SK-N-SH (cell line): ENCODE results near the gene IRF2BP2. TPM values are rescaled to one million over a fixed set of nuclear protein-coding genes. Genes with fewer than 3 reads are reported as not detected.

Experiments used
- CTCF ChIA-PET: fragments of 300-600, 350-600 bp; formaldehyde crosslinking; extraction: SDS; loops from one replicate; lab custom pipeline; 2021; lab: Yijun Ruan, JAX
- POLR2A ChIA-PET: fragments of 350-600 bp; sonication (Branson Sonifier 250); formaldehyde crosslinking; extraction: SDS; loops from one replicate; lab custom pipeline; 2020; ENCODE audit warnings: antibody characterized with exemption, inconsistent platforms; lab: Yijun Ruan, JAX
- DNase-seq: peaks from one replicate; pipeline ENCODE4 v3.0.0; 2012
- H2AFZ ChIP-seq: fragments of 200-600 bp; sonication (generic); 2 replicates; pipeline ENCODE4 v1.8.1; 2016; ENCODE audit warnings: antibody characterized with exemption, mild to moderate bottlenecking, low read depth
- H3F3A ChIP-seq: fragments of 200-600 bp; sonication (generic); replicated peaks from 2 replicates; pipeline ENCODE3; 2016; ENCODE audit warnings: antibody characterized with exemption, mild to moderate bottlenecking; ENCODE audit not compliant: insufficient read depth
- H3K27ac ChIP-seq, 2 experiments: fragments of 200-500 bp in 1 of 2; fragments of 200-600 bp in 1 of 2; sonication (Bioruptor generic) in 1 of 2; sonication (generic), shearing (Covaris generic) in 1 of 2; 2 replicates each; pipeline versions ENCODE4 v1.5.1 to v1.6.1; 2014 to 2016; ENCODE audit warnings: low read depth in 2 of 2, inconsistent platforms in 1 of 2, low read length in 1 of 2, mild to moderate bottlenecking in 1 of 2, mixed read lengths in 1 of 2
- H3K27me3 ChIP-seq: fragments of 200-600 bp; sonication (generic), shearing (Covaris generic); 2 replicates; pipeline ENCODE4 v1.6.1; 2016; ENCODE audit warnings: mixed run types; ENCODE audit not compliant: insufficient read depth
- H3K36me3 ChIP-seq, 2 experiments: fragments of 200-500 bp in 1 of 2; fragments of 200-600 bp in 1 of 2; sonication (Bioruptor generic) in 1 of 2; sonication (generic) in 1 of 2; replicated peaks in 1 of 2; 2 replicates each; pipeline versions ENCODE3 to v1.5.1; 2014 to 2016; ENCODE audit warnings: low read length in 1 of 2, mild to moderate bottlenecking in 1 of 2; ENCODE audit not compliant: insufficient read depth in 2 of 2, control insufficient read depth in 1 of 2
- H3K4me1 ChIP-seq, 2 experiments: fragments of 200-500 bp in 1 of 2; fragments of 200-600 bp in 1 of 2; sonication (Bioruptor generic) in 1 of 2; sonication (generic), shearing (Covaris generic) in 1 of 2; 2 replicates each; pipeline versions ENCODE4 v1.5.1 to v1.6.1; 2014 to 2016; ENCODE audit warnings: low read depth in 1 of 2, low read length in 1 of 2, mixed run types in 1 of 2; ENCODE audit not compliant: insufficient read depth in 2 of 2, control insufficient read depth in 1 of 2
- H3K4me2 ChIP-seq: fragments of 200-600 bp; sonication (generic), shearing (Covaris generic); 2 replicates; pipeline ENCODE4 v1.6.1; 2017; ENCODE audit warnings: mixed run types
- H3K4me3 ChIP-seq, 2 experiments: fragments of 200-500 bp in 1 of 2; fragments of 200-600 bp in 1 of 2; sonication (Bioruptor generic) in 1 of 2; sonication (generic), shearing (Covaris generic) in 1 of 2; 2 replicates each; pipeline versions ENCODE4 v1.5.1 to v1.8.1; 2014 to 2016; ENCODE audit warnings: low read depth in 2 of 2, inconsistent platforms in 1 of 2, low read length in 1 of 2, mild to moderate bottlenecking in 1 of 2, mixed read lengths in 1 of 2, moderate library complexity in 1 of 2
- H3K79me2 ChIP-seq: fragments of 200-600 bp; sonication (generic); 2 replicates; pipeline ENCODE4 v1.8.1; 2017; ENCODE audit warnings: mild to moderate bottlenecking; ENCODE audit not compliant: insufficient read depth
- H3K9ac ChIP-seq: fragments of 200-600 bp; sonication (generic); 2 replicates; pipeline ENCODE4 v1.6.1; 2017; ENCODE audit warnings: mixed run types
- H3K9me2 ChIP-seq: fragments of 200-600 bp; sonication (generic); 2 replicates; pipeline ENCODE4 v1.6.1; 2017; ENCODE audit warnings: mixed run types
- H3K9me3 ChIP-seq: fragments of 200-600 bp; sonication (generic); 2 replicates; pipeline ENCODE4 v1.6.1; 2017; ENCODE audit warnings: mixed run types, mild to moderate bottlenecking, moderate library complexity
- H4K20me1 ChIP-seq: fragments of 200-600 bp; sonication (generic); 2 replicates; pipeline ENCODE4 v1.6.1; 2017; ENCODE audit warnings: mild to moderate bottlenecking, mixed run types; ENCODE audit not compliant: insufficient read depth
- CHD2 ChIP-seq: fragments of 150-350 bp; IDR thresholded peaks from 2 replicates; pipeline ENCODE4 v1.6.1; 2018; ENCODE audit warnings: low read length; ENCODE audit not compliant: partially characterized antibody
- EP300 ChIP-seq, 2 experiments: IDR thresholded peaks; 2 replicates each; pipeline versions ENCODE4 v1.4.0 to v1.6.1; 2012; ENCODE audit warnings: borderline replicate concordance in 1 of 2, low read depth in 1 of 2, low read length in 1 of 2
- GABPA ChIP-seq: IDR thresholded peaks from 2 replicates; pipeline ENCODE4 v1.4.0; 2012; ENCODE audit warnings: low read depth, mild to moderate bottlenecking
- GATA2 ChIP-seq: sonication (generic); formaldehyde crosslinking; IDR thresholded peaks from 2 replicates; pipeline ENCODE4 v1.5.0; 2020; ENCODE audit warnings: mild to moderate bottlenecking, missing genetic modification reagents
- MEF2A ChIP-seq: IDR thresholded peaks from 2 replicates; pipeline ENCODE4 v1.4.0; 2012; ENCODE audit warnings: low read depth, borderline replicate concordance
- MXI1 ChIP-seq: IDR thresholded peaks from 2 replicates; pipeline ENCODE4 v1.6.1; 2012; ENCODE audit warnings: mild to moderate bottlenecking, low read depth, low read length, improper control_type of control experiment
- NFIC ChIP-seq: IDR thresholded peaks from 2 replicates; pipeline ENCODE4 v1.4.0; 2012; ENCODE audit warnings: borderline replicate concordance
- NRF1 ChIP-seq: IDR thresholded peaks from 2 replicates; pipeline ENCODE4 v1.6.1; 2012; ENCODE audit warnings: low read depth, mild to moderate bottlenecking, low read length
- PBX3 ChIP-seq: IDR thresholded peaks from 2 replicates; pipeline ENCODE4; 2012
- POLR2AphosphoS5 ChIP-seq: IDR thresholded peaks from 2 replicates; pipeline ENCODE4 v1.6.1; 2012; ENCODE audit warnings: low read depth, low read length
- RAD21 ChIP-seq: IDR thresholded peaks from 2 replicates; pipeline ENCODE4 v1.6.1; 2012; ENCODE audit warnings: mild to moderate bottlenecking, low read length
- REST ChIP-seq: IDR thresholded peaks from 2 replicates; pipeline ENCODE4 v1.6.1; 2012; ENCODE audit warnings: mild to moderate bottlenecking, low read depth, low read length, moderate library complexity
- RXRA ChIP-seq: IDR thresholded peaks from 2 replicates; pipeline ENCODE4 v1.4.0; 2012; ENCODE audit warnings: low read depth, mild to moderate bottlenecking, borderline replicate concordance
- SIN3A ChIP-seq: IDR thresholded peaks from 2 replicates; pipeline ENCODE4 v1.6.1; 2012; ENCODE audit warnings: low read depth, mild to moderate bottlenecking, low read length, moderate library complexity, borderline replicate concordance
- TCF12 ChIP-seq: IDR thresholded peaks from 2 replicates; pipeline ENCODE4 v1.4.0; 2012
- WGBS: methylation state at CpG from one replicate; pipeline ENCODE4 v1.1.6; 2017; ENCODE audit warnings: low lambda C conversion rate; 5-methylcytosine and 5-hydroxymethylcytosine counted together
- polyA plus RNA-seq, 3 experiments: library from polyadenylated mRNA; depleted of rRNA; stranded (reverse); fragments of >200 nt; gene quantifications; 2 replicates each; pipeline ENCODE4 v1.2.3, GENCODE V29; 2012
- TF ChIP-seq, protein P1 (sequence below): IDR thresholded peaks from 2 replicates; pipeline ENCODE4 v1.4.0; 2012; ENCODE audit warnings: low read depth, borderline replicate concordance

IRF2BP2 gene
- polyA plus RNA-seq, 1 of the 3 experiments (the other 2 are of a cell fraction), result 73.9 TPM

DNA sequence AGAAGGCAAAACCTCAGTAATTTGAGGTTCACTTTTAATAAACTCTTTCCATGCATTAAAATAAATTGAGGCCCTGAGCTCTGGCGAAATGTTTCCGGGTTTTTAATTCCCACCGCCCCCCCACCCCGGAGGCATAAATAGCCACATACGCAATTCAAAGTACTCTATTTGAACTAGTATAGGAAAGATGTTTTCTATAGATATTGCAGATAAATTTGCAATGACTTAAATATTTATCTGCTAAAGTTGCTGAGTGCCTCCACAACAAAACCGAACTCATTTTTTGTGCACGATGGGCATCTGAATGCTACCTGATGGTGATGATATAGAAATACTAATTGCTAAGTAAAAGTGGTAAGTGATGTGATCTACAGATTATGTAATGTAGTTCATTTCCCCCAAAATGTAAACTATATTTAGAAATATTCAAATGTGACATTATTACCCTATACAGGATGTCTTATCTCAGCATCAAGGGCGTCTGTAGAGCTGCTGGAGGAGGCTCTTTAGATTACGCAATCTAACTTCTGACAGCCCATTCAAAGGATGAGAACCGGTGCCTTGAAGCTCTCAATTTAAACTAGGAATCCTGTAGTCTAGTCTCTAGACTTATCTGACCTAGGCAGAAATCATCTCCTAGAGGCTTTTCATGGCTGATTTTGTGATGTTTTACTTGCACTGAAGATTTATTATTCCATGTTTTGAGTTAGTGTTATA, 8.5 kb downstream of the IRF2BP2 start:
- peak; percentile 51 for DNase-seq
- TF ChIP-seq GABPA, result no peak
- TF ChIP-seq, protein P1, sequence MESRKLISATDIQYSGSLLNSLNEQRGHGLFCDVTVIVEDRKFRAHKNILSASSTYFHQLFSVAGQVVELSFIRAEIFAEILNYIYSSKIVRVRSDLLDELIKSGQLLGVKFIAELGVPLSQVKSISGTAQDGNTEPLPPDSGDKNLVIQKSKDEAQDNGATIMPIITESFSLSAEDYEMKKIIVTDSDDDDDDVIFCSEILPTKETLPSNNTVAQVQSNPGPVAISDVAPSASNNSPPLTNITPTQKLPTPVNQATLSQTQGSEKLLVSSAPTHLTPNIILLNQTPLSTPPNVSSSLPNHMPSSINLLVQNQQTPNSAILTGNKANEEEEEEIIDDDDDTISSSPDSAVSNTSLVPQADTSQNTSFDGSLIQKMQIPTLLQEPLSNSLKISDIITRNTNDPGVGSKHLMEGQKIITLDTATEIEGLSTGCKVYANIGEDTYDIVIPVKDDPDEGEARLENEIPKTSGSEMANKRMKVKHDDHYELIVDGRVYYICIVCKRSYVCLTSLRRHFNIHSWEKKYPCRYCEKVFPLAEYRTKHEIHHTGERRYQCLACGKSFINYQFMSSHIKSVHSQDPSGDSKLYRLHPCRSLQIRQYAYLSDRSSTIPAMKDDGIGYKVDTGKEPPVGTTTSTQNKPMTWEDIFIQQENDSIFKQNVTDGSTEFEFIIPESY, result no peak
- TF ChIP-seq TCF12, result peak; percentile 57
- TF ChIP-seq NRF1, result no peak
- TF ChIP-seq MXI1, result peak; percentile 44; the same call in 1 of the 2 replicates
- peak; percentile 69 for TF ChIP-seq SIN3A
- no peak for TF ChIP-seq REST
- TF ChIP-seq POLR2AphosphoS5, result peak; percentile 59; the same call in 1 of the 2 replicates
- peak; percentile 51; the same call in 1 of the 2 replicates for TF ChIP-seq RXRA
- TF ChIP-seq EP300 (IDR thresholded peaks at IDR 0.05; ENCODE audit: borderline replicate concordance in 1 of 2, low read depth in 1 of 2, low read length in 1 of 2), result peak; percentile 25 to 63; a peak in 2 of 4 replicates
- peak; percentile 48 for TF ChIP-seq CHD2
- peak; percentile 42; the same call in 1 of the 2 replicates for TF ChIP-seq MEF2A
- peak; percentile 2; the same call in 1 of the 2 replicates for TF ChIP-seq RAD21
- TF ChIP-seq GATA2 (CRISPR knock-in tag), result peak; percentile 80
- TF ChIP-seq PBX3, result peak; percentile 46
- no peak for TF ChIP-seq NFIC
- peak overlapping the region; percentile 62 for H3K4me2 ChIP-seq

More for the DNA sequence above, 8.5 kb downstream of the IRF2BP2 start:
- Histone ChIP-seq H3K9me3 (no peaks in the 10 kb centered on the region), H3K9me2 (no peaks in the 10 kb centered on the region), H3K4me1 (peaks cover 39 to 59% of the 10 kb centered on the region in 2 experiments), H3K79me2 (peaks cover 71% of the 10 kb centered on the region), H3K36me3 (peaks cover 37 to 46% of the 10 kb centered on the region in 2 experiments), H3F3A (peaks cover 66% of the 10 kb centered on the region), H2AFZ (no peak overlapping the region), H3K4me3 (peak overlapping the region in 1 of 2 experiments; percentile 21; a peak in 1 of 4 replicates), H3K9ac (peak overlapping the region; percentile 94), H3K27me3 (no peaks in the 10 kb centered on the region), H3K27ac (peak overlapping the region; percentile 98 to 100), H4K20me1 (peaks cover 20% of the 10 kb centered on the region)
- 19% methylated on average over 10 of the region's 10 CpGs for WGBS
- POLR2A ChIA-PET, result interaction anchor here (0.9 to 3.7 kb wide), 11 partner anchors 7 to 482 kb away, joined by 3 to 51 read pairs (median 8); partner anchors contain the start of gene IRF2BP2
- CTCF ChIA-PET, result interaction anchor here (0.7 to 8.3 kb wide), 13 partner anchors 9 to 482 kb away, joined by 3 to 73 read pairs (median 5); partner anchors contain the start of gene IRF2BP2
